ENCODE results near the gene STIM2.
"Not testable (repeated sequence)": the region's sequence is repeated elsewhere in the genome, so short reads cannot be mapped to it uniquely, and the experiment has no call there.

Gene STIM2

DNA sequence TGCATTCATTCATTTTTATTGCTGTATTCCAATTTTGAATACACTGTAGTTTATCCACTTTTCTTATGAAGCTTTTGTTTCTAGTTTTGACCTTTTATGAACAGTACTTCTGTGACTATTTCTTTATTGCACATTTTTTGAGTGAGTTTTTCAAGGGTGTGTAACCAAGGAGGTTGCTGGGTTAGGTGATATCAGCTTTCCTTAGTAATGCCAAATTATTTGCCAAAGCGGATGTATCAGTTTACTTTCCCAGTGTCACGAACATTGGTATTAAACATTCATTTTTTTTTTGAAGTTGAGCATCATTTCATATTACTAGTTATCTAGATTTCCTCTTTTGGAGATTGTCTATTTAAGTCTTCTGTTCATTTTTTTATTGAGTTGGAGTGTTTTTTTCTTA lies 32.9 kb downstream of the STIM2 start:
- no peak overlapping the region for H3K4me2 ChIP-seq (ENCODE audit: insufficient read depth, low read length, poor library complexity, severe bottlenecking)
- H3K18ac ChIP-seq (ENCODE audit: low read length): no peak overlapping the region
- no peak overlapping the region for H3K23ac ChIP-seq (ENCODE audit: low read depth, low read length, poor library complexity)
- no peak overlapping the region for H2BK12ac ChIP-seq (ENCODE audit: low read length)
- H3K9me3 ChIP-seq (replicated peaks in 1 of 2; ENCODE audit: control insufficient read depth in 2 of 2, insufficient read depth in 1 of 2, low read depth in 1 of 2, low read length in 2 of 2): peaks cover 0 to 9% of the 10 kb centered on the region in 2 donors
- peaks cover 2% of the 10 kb centered on the region for H3K79me1 ChIP-seq (ENCODE audit: low read depth, low read length)
- H3K14ac ChIP-seq (ENCODE audit: low read length): no peak overlapping the region
- H2BK5ac ChIP-seq (ENCODE audit: low read length): no peak overlapping the region
- H3K36me3 ChIP-seq (replicated peaks in 1 of 2; ENCODE audit: control insufficient read depth in 2 of 2, insufficient read depth in 2 of 2, low read length in 2 of 2): no peaks in the 10 kb centered on the region
- no peak overlapping the region for H2AK5ac ChIP-seq (ENCODE audit: low read depth, low read length)
- no CpG with 5 or more reads among the region's 2 CpGs for WGBS, 2 donors (ENCODE audit: extremely low coverage in 2 of 2, insufficient read length in 2 of 2, insufficient replicate concordance in 1 of 2)
- H3K4ac ChIP-seq (ENCODE audit: low read length): no peak overlapping the region
- no peak overlapping the region for H2BK120ac ChIP-seq (ENCODE audit: low read depth, low read length)
- H3K4me1 ChIP-seq (ENCODE audit: control insufficient read depth in 2 of 2, insufficient read depth in 1 of 2, low read depth in 1 of 2, low read length in 2 of 2): no peaks in the 10 kb centered on the region
- H3K4me3 ChIP-seq (ENCODE audit: low read length in 2 of 2): no peak overlapping the region
- no peak overlapping the region for H4K91ac ChIP-seq (ENCODE audit: low read depth, low read length, poor library complexity)
- H3K27ac ChIP-seq (replicated peaks; ENCODE audit: low read length): no peak overlapping the region
- H3K9ac ChIP-seq (ENCODE audit: low read depth, low read length, poor library complexity): no peak overlapping the region
- no peak overlapping the region for H2AFZ ChIP-seq (ENCODE audit: low read length)
- no peak overlapping the region for H4K8ac ChIP-seq (ENCODE audit: low read depth, low read length)
- no peaks in the 10 kb centered on the region for H3K27me3 ChIP-seq (ENCODE audit: control insufficient read depth in 3 of 3, insufficient read depth in 3 of 3, low read depth in 1 of 3, low read length in 3 of 3)
- no peak for DNase-seq (ENCODE audit: low spot score)
- H2BK15ac ChIP-seq (ENCODE audit: low read length): no peak overlapping the region

DNA sequence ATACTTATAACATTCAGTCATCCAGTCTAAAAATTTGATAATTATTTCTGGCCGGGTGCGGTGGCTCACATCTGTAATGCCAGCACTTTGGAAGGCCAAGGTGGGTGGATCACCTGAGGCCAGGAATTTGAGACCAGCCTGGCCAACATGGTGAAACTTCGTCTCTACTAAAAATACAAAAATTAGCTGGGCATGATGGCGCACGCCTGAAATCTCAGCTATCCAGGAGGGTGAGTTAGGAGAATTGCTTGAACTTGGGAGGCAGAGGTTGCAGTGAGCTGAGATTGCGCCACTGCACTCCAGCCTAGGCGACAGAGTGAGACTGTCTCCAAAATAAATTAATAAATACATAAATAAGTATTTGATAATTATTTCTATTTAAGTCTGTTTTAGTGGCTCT lies 34.2 kb downstream of the STIM2 start:
- H3K27ac ChIP-seq (replicated peaks; ENCODE audit: low read length); H3K14ac ChIP-seq (ENCODE audit: low read length); H3K18ac ChIP-seq (ENCODE audit: low read length); H3K4me3 ChIP-seq (ENCODE audit: low read length in 2 of 2); H2AFZ ChIP-seq (ENCODE audit: low read length); H3K4ac ChIP-seq (ENCODE audit: low read length); H4K8ac ChIP-seq (ENCODE audit: low read depth, low read length); H3K36me3 ChIP-seq (replicated peaks in 1 of 2; ENCODE audit: control insufficient read depth in 2 of 2, insufficient read depth in 2 of 2, low read length in 2 of 2); H3K79me1 ChIP-seq (ENCODE audit: low read depth, low read length); H2BK120ac ChIP-seq (ENCODE audit: low read depth, low read length); H2BK12ac ChIP-seq (ENCODE audit: low read length); H2AK5ac ChIP-seq (ENCODE audit: low read depth, low read length); H3K9ac ChIP-seq (ENCODE audit: low read depth, low read length, poor library complexity); H4K91ac ChIP-seq (ENCODE audit: low read depth, low read length, poor library complexity); H2BK15ac ChIP-seq (ENCODE audit: low read length); H2BK5ac ChIP-seq (ENCODE audit: low read length); H3K4me2 ChIP-seq (ENCODE audit: insufficient read depth, low read length, poor library complexity, severe bottlenecking); H3K23ac ChIP-seq (ENCODE audit: low read depth, low read length, poor library complexity); DNase-seq (ENCODE audit: low spot score); H3K9me3 ChIP-seq (replicated peaks in 1 of 2; ENCODE audit: control insufficient read depth in 2 of 2, insufficient read depth in 1 of 2, low read depth in 1 of 2, low read length in 2 of 2); H3K4me1 ChIP-seq (ENCODE audit: control insufficient read depth in 2 of 2, insufficient read depth in 1 of 2, low read depth in 1 of 2, low read length in 2 of 2); H3K27me3 ChIP-seq (ENCODE audit: control insufficient read depth in 3 of 3, insufficient read depth in 3 of 3, low read depth in 1 of 3, low read length in 3 of 3): not testable (repeated sequence)
- WGBS, 2 donors (ENCODE audit: extremely low coverage in 2 of 2, insufficient read length in 2 of 2, insufficient replicate concordance in 1 of 2): no CpG with 5 or more reads among the region's 7 CpGs

DNA sequence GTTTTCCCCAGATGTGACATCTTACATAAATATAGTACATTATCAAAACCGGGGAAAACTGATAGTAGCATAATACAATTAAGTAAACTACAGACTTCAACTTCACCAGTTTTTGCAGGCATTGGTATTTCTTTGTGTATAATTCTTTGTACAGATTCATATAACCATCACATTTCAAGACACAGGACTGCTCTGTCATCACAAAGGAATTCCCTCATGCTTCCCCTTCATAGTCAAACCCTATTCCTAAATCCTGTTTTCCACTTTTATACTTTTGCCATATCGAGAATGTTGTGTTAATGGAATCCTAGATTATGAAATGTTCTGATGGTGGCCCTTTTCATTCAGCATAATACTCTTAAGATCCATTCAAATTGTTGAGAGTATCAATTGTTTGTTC lies 36.0 kb downstream of the STIM2 start:
- Histone ChIP-seq H3K9ac (ENCODE audit: low read depth, low read length, poor library complexity) (no peak overlapping the region), H4K8ac (ENCODE audit: low read depth, low read length) (no peak overlapping the region), H2AFZ (ENCODE audit: low read length) (no peak overlapping the region), H3K27ac (replicated peaks; ENCODE audit: low read length) (no peak overlapping the region), H2BK120ac (ENCODE audit: low read depth, low read length) (no peak overlapping the region), H2BK12ac (ENCODE audit: low read length) (no peak overlapping the region), H3K18ac (ENCODE audit: low read length) (no peak overlapping the region), H3K4ac (ENCODE audit: low read length) (no peak overlapping the region), H3K9me3 (replicated peaks in 1 of 2; ENCODE audit: control insufficient read depth in 2 of 2, insufficient read depth in 1 of 2, low read depth in 1 of 2, low read length in 2 of 2) (peaks cover 0 to 3% of the 10 kb centered on the region in 2 donors), H3K14ac (ENCODE audit: low read length) (no peak overlapping the region), H3K27me3 (ENCODE audit: control insufficient read depth in 3 of 3, insufficient read depth in 3 of 3, low read depth in 1 of 3, low read length in 3 of 3) (no peaks in the 10 kb centered on the region), H3K4me3 (ENCODE audit: low read length in 2 of 2) (no peak overlapping the region), H3K23ac (ENCODE audit: low read depth, low read length, poor library complexity) (no peak overlapping the region), H2BK5ac (ENCODE audit: low read length) (no peak overlapping the region), H4K91ac (ENCODE audit: low read depth, low read length, poor library complexity) (no peak overlapping the region), H3K4me2 (ENCODE audit: insufficient read depth, low read length, poor library complexity, severe bottlenecking) (no peak overlapping the region), H3K79me1 (ENCODE audit: low read depth, low read length) (peaks cover 2% of the 10 kb centered on the region), H2AK5ac (ENCODE audit: low read depth, low read length) (no peak overlapping the region), H3K4me1 (ENCODE audit: control insufficient read depth in 2 of 2, insufficient read depth in 1 of 2, low read depth in 1 of 2, low read length in 2 of 2) (peaks cover 3 to 5% of the 10 kb centered on the region in 2 donors), H3K36me3 (replicated peaks in 1 of 2; ENCODE audit: control insufficient read depth in 2 of 2, insufficient read depth in 2 of 2, low read length in 2 of 2) (no peaks in the 10 kb centered on the region), H2BK15ac (ENCODE audit: low read length) (no peak overlapping the region)
- no peak for DNase-seq (ENCODE audit: low spot score)
- WGBS, 2 donors (ENCODE audit: extremely low coverage in 2 of 2, insufficient read length in 2 of 2, insufficient replicate concordance in 1 of 2): no CpG with 5 or more reads among the region's 2 CpGs

DNA sequence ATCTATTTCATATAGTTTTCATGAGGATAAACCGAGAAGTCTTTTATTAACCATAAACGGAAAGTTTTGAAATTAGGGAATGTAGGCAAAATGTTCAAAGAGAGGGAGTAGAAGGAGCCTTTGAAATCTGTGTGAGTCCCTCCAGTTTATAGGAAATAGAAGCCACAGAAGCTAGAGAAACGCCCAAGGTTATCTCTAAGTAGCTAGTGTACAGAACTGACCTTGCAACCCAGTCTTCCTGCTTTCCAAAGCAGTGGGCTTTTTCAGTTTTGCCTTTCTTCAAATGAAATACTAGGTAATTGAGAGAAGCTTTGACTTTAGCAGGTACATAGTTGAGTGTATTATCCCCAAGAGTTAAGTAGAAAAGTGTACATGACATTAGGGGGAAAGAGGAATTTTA lies 39.4 kb downstream of the STIM2 start:
- H2BK12ac ChIP-seq (ENCODE audit: low read length): no peak overlapping the region
- DNase-seq (ENCODE audit: low spot score): no peak
- H3K9me3 ChIP-seq (replicated peaks in 1 of 2; ENCODE audit: control insufficient read depth in 2 of 2, insufficient read depth in 1 of 2, low read depth in 1 of 2, low read length in 2 of 2): peaks cover 0 to 3% of the 10 kb centered on the region in 2 donors

More for the DNA sequence above, 39.4 kb downstream of the STIM2 start:
- no peak overlapping the region for H2BK120ac ChIP-seq (ENCODE audit: low read depth, low read length)
- no peaks in the 10 kb centered on the region for H3K79me1 ChIP-seq (ENCODE audit: low read depth, low read length)
- no peak overlapping the region for H3K14ac ChIP-seq (ENCODE audit: low read length)
- no peak overlapping the region for H3K27ac ChIP-seq (replicated peaks; ENCODE audit: low read length)
- no peak overlapping the region for H4K91ac ChIP-seq (ENCODE audit: low read depth, low read length, poor library complexity)
- no peak overlapping the region for H3K4me3 ChIP-seq (ENCODE audit: low read length in 2 of 2)
- H3K27me3 ChIP-seq (ENCODE audit: control insufficient read depth in 3 of 3, insufficient read depth in 3 of 3, low read depth in 1 of 3, low read length in 3 of 3): no peaks in the 10 kb centered on the region
- no peak overlapping the region for H2BK15ac ChIP-seq (ENCODE audit: low read length)
- H4K8ac ChIP-seq (ENCODE audit: low read depth, low read length): no peak overlapping the region
- H2AFZ ChIP-seq (ENCODE audit: low read length): no peak overlapping the region
- H3K36me3 ChIP-seq (replicated peaks in 1 of 2; ENCODE audit: control insufficient read depth in 2 of 2, insufficient read depth in 2 of 2, low read length in 2 of 2): no peaks in the 10 kb centered on the region
- peaks cover 3 to 5% of the 10 kb centered on the region in 2 donors for H3K4me1 ChIP-seq (ENCODE audit: control insufficient read depth in 2 of 2, insufficient read depth in 1 of 2, low read depth in 1 of 2, low read length in 2 of 2)
- no peak overlapping the region for H2AK5ac ChIP-seq (ENCODE audit: low read depth, low read length)
- H3K23ac ChIP-seq (ENCODE audit: low read depth, low read length, poor library complexity): no peak overlapping the region
- H3K4me2 ChIP-seq (ENCODE audit: insufficient read depth, low read length, poor library complexity, severe bottlenecking): no peak overlapping the region
- no peak overlapping the region for H3K9ac ChIP-seq (ENCODE audit: low read depth, low read length, poor library complexity)
- H3K4ac ChIP-seq (ENCODE audit: low read length): no peak overlapping the region
- no peak overlapping the region for H2BK5ac ChIP-seq (ENCODE audit: low read length)
- WGBS, 2 donors (ENCODE audit: extremely low coverage in 2 of 2, insufficient read length in 2 of 2, insufficient replicate concordance in 1 of 2): no CpG with 5 or more reads among the region's 3 CpGs
- H3K18ac ChIP-seq (ENCODE audit: low read length): no peak overlapping the region
